AG09319 (cell line): Measurements from ENCODE around the gene PARVA.

Experiments used
- DNase-seq: peaks from one replicate; pipeline ENCODE4 v3.0.0-alpha.2; 2010; ENCODE audit warnings: low read depth; ENCODE audit errors: extremely low read depth
- TF ChIP-seq, protein P1 (sequence below): IDR thresholded peaks from 2 replicates; pipeline ENCODE4 v1.5.1; 2011; ENCODE audit warnings: low read depth, mild to moderate bottlenecking, inconsistent platforms, low read length, moderate library complexity

The PARVA gene

DNA sequence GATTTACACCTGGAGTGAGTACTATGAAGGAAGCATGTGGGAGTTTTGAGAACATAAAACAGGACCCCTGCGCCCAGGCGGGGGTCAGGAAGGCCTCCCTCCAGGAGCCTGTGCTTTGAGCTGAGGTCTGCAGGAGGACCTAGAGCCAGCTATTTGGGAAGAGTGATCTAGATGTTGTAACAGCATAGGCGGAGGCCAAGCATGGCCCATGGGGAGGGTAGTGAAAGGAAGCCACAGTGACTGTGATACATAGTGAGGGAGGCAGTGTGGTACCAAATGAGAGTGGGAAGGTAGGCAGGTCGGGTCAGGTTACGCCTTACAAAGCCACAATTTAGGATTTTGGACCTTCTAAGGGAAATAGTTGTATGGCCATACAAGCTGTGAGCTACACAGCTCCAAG, 147.5 kb downstream of the PARVA start:
- TF ChIP-seq, protein P1, sequence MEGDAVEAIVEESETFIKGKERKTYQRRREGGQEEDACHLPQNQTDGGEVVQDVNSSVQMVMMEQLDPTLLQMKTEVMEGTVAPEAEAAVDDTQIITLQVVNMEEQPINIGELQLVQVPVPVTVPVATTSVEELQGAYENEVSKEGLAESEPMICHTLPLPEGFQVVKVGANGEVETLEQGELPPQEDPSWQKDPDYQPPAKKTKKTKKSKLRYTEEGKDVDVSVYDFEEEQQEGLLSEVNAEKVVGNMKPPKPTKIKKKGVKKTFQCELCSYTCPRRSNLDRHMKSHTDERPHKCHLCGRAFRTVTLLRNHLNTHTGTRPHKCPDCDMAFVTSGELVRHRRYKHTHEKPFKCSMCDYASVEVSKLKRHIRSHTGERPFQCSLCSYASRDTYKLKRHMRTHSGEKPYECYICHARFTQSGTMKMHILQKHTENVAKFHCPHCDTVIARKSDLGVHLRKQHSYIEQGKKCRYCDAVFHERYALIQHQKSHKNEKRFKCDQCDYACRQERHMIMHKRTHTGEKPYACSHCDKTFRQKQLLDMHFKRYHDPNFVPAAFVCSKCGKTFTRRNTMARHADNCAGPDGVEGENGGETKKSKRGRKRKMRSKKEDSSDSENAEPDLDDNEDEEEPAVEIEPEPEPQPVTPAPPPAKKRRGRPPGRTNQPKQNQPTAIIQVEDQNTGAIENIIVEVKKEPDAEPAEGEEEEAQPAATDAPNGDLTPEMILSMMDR = no peak
- no peak for DNase-seq

DNA sequence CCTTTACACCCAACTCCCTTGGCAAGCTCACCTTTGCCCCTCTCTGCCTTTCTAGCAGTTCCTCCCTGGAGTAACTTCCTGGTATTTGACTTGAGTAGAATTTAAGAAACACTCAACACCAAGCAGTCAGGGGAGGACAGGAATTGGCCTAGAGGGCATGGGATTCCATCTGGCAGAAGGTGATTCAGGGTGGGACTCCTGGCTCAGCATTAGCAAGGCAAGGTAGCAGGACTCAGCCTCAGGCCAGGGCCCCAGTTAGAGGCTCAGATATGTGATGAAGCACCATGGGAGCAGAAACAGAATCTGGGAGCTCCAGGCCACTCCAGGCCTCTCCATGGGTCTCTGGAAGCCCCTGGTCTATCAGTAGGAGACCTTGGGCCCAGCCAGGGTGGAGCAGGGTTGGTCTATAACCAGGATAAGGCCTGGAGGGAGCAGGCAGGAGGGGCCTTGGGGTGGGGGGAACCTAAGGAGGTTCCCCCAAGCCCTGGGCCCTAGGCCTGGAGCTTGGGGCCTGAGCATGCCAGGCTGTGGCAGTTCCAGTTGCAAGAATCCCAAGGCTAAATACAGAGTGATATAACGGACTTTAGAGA, 148.2 kb downstream of the PARVA start:
- TF ChIP-seq, protein P1 = no peak
- DNase-seq = no peak

DNA sequence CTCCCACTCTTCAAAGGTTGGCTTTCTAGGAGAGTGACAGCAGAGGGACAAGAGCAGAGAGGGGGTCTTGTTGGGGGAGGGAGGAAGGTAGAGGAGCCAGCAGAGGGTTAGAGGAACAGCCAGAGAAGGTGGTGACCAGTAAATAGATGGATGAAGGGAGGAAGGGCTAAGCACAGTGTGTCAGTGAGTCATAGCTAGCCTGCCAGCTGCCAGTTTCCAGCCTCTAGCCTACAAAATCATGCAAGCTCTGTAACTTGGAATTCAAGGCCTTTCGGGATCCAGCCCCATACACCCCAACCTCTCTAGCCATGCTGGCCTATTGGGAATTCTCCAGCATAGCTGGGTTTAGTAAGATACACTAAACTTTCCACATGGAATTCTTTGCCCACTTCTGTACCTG, 149.4 kb downstream of the PARVA start:
- TF ChIP-seq, protein P1 = no peak

DNA sequence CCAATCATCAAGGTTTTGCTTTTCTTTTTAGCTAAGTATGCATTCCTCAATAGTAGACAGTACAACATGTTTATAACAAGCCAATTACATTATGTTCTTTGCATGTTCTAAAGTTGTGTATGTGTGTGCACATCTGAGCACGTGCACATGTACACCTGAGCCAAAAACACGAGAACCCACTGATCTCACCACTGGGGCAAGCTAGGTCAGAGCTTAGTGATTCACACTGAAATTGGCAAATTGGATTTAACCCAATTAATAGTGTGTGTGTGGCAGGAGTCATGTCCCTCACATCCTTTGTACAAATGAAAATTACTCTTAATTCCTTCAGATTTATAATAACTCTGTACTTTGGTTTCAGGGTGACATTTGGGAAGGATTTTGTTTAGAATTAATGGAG, 151.1 kb downstream of the PARVA start:
- no peak for DNase-seq
- TF ChIP-seq, protein P1 = no peak

More for the DNA sequence above, 149.4 kb downstream of the PARVA start:
- DNase-seq = no peak

DNA sequence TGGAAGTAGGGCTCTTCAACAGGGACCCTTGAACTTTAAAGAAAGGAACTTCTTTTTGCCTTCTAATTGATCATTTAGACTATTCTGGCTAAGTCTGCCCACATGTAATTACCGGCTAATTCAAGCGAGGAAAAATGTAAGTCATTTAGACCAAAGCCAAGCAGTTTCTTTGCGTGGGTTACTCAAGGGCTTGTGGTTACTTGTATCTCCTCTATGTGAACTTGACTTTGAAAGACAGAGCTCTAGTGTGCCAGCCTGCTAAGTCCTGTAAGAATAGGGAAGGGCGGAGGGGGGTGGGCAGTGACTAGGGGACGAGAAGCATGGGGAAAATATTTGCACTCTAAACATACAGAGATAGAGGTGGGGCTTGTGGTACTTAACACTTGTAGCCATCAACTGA, 151.7 kb downstream of the PARVA start:
- TF ChIP-seq, protein P1 = no peak
- peak; percentile 57 for DNase-seq

DNA sequence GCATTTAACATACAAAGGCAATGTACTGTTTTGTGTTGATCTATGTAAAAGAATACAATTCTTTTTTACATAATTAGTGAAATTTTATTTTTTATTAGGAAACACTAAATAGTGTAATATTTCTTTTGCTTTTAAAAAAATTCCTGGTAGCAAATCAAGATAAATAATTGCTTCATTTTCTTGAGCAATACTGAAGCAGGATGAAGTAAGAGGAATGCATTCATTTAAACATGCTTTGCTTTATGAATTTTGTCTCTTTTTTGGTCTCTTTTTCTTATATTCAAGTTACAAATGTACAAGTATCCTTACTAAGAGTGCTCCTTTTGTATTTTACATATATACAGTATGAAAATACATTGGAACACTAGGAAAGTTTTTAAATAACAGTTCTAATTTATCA, 152.4 kb downstream of the PARVA start:
- no peak for DNase-seq
- TF ChIP-seq, protein P1 = no peak

DNA sequence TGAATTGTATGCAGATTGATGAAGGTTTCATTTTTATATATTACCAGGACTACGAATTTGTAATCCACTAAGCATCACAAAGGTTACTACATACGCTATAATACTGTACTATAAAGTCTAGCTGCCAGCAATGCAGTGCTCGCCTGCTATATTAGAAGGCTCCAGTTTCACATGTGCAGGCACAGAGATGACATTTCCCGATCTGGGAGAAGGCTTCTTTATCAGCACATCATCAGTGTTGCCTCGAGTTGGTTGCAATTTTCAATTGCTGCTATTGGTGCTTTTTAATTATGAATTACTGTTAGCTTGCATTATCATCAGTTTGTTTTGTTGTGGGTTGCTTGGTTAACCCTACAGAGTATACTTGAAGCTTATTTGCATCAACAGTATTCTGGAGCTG, 153.6 kb downstream of the PARVA start:
- DNase-seq = no peak
- TF ChIP-seq, protein P1 = no peak
